ENCODE data around the gene KRT1. TPM values are rescaled to one million over a fixed set of nuclear protein-coding genes. Genes with fewer than 3 reads are reported as not detected.

KRT1 gene
- total and polyA plus RNA-seq, 10 donors, result 0.05 to 2.4 (median 0.67) TPM; not detected in 4

DNA sequence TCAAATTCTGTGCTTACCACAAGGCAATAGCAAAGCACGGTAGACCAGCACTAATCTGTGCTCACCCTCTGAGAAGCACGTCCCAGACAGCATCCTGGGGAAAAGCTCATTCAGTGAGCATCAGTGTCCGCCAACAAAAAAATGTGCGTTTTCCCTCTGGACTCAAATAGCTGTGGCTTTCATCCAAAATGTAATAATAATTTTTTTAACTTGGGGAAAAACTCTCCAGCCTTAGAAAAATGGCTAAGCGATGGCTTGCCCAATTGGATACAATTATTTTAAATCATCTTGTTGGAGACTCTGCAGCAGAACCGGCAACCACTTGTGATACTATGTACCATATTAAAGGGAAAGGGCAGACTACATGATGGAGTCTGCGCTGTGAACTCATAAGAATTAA, 24.3 kb upstream of the KRT1 start:
- 73 to 84% (median 78%) methylated on average over 7 of the region's 7 CpGs for WGBS, 5 donors
- peaks cover 0 to 14% (median 0%) of the 10 kb centered on the region in 7 donors for H3K27me3 ChIP-seq (replicated peaks in 1 of 7)
- no peaks in the 10 kb centered on the region for H3K36me3 ChIP-seq
- H3K27ac ChIP-seq, result no peak overlapping the region
- no peaks in the 10 kb centered on the region for H3K4me1 ChIP-seq
- no peaks in the 10 kb centered on the region for H3K9me3 ChIP-seq
- TF ChIP-seq POLR2A (IDR thresholded peaks at IDR 0.05) (no peak), POLR2AphosphoS5 (IDR thresholded peaks at IDR 0.05) (no peak)
- TF ChIP-seq, protein P1, sequence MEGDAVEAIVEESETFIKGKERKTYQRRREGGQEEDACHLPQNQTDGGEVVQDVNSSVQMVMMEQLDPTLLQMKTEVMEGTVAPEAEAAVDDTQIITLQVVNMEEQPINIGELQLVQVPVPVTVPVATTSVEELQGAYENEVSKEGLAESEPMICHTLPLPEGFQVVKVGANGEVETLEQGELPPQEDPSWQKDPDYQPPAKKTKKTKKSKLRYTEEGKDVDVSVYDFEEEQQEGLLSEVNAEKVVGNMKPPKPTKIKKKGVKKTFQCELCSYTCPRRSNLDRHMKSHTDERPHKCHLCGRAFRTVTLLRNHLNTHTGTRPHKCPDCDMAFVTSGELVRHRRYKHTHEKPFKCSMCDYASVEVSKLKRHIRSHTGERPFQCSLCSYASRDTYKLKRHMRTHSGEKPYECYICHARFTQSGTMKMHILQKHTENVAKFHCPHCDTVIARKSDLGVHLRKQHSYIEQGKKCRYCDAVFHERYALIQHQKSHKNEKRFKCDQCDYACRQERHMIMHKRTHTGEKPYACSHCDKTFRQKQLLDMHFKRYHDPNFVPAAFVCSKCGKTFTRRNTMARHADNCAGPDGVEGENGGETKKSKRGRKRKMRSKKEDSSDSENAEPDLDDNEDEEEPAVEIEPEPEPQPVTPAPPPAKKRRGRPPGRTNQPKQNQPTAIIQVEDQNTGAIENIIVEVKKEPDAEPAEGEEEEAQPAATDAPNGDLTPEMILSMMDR (IDR thresholded peaks at IDR 0.05 in 8 of 11, conservative IDR thresholded peaks at IDR 0.05 in 3 of 11), result no peak
- intact Hi-C loops (cut with DNase I; ENCODE audit: low total_unique reads), result no loop called here
- no peak overlapping the region for H3K4me3 ChIP-seq
- DNase-seq, result no peak

DNA sequence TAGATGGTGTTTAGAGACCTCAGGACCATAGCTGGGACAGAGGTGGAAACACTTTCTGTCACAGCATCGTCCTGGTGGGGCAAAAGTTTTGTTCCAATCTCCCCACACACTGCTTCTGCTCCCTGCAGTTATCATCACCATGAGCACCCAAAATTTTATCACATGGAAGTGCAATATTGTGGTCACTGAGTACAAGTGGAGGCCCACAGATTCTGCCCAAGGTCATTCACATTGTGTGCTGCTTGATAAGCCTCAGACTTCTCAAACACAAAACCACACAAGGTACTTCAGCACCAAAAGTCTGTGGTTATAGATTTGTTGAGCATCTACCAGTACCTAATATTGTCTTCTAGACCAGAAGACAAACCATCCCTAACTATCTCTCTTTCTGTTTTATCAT, 23.7 kb upstream of the KRT1 start:
- Histone ChIP-seq H3K27me3 (replicated peaks in 1 of 7) (peaks cover 0 to 18% (median 0%) of the 10 kb centered on the region in 7 donors), H3K4me1 (no peaks in the 10 kb centered on the region), H3K27ac (no peak overlapping the region), H3K9me3 (no peaks in the 10 kb centered on the region), H3K4me3 (no peak overlapping the region), H3K36me3 (no peaks in the 10 kb centered on the region)
- DNase-seq, result no peak
- 44 to 65% (median 47%) methylated on average over 1 of the region's 1 CpG for WGBS, 5 donors
- TF ChIP-seq POLR2AphosphoS5 (IDR thresholded peaks at IDR 0.05) (no peak), POLR2A (IDR thresholded peaks at IDR 0.05) (no peak)
- TF ChIP-seq, protein P1 (IDR thresholded peaks at IDR 0.05 in 8 of 11, conservative IDR thresholded peaks at IDR 0.05 in 3 of 11), result no peak
- intact Hi-C loops (cut with DNase I; ENCODE audit: low total_unique reads), result no loop called here

DNA sequence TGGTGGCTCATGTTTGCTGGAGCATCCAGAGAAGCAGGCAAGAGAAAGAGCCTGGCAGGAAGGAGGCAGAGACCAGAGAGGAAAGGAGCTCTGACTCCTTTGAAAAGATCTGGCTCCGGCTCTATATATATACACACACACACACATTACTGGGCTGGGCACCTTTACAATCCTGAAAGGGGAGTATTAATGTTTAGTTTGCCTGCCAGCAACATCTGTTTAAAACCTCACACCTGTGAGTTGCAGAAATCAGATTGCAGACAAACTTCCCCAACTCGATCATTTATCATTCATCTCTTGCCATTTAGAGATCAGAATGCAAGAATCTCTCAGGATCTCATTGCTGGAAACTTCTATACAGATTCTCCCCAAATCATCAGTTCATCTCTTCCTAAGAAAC, 23.2 kb upstream of the KRT1 start, which contains the start of gene KRT77:
Gene KRT77 (minus strand): TSS at position 101 of the 400 bp plus-strand sequence. CDS start 90 bp downstream, at position 11.
- H3K27me3 ChIP-seq (replicated peaks in 1 of 7), result peaks cover 0 to 22% (median 0%) of the 10 kb centered on the region in 7 donors
- TF ChIP-seq POLR2A (IDR thresholded peaks at IDR 0.05) (no peak), POLR2AphosphoS5 (IDR thresholded peaks at IDR 0.05) (no peak)
- TF ChIP-seq, protein P1 (IDR thresholded peaks at IDR 0.05 in 8 of 11, conservative IDR thresholded peaks at IDR 0.05 in 3 of 11), result no peak
- no peaks in the 10 kb centered on the region for H3K36me3 ChIP-seq
- H3K4me3 ChIP-seq, result no peak within 1 kb of the TSS
- WGBS, 5 donors, result 60 to 77% (median 70%) methylated on average over 2 of the region's 2 CpGs
- no peak for DNase-seq
- H3K9me3 ChIP-seq, result no peaks in the 10 kb centered on the region
- H3K4me1 ChIP-seq, result no peaks in the 10 kb centered on the region
- H3K27ac ChIP-seq, result no peak within 1 kb of the TSS
- intact Hi-C loops (cut with DNase I; ENCODE audit: low total_unique reads), result no loop called here

DNA sequence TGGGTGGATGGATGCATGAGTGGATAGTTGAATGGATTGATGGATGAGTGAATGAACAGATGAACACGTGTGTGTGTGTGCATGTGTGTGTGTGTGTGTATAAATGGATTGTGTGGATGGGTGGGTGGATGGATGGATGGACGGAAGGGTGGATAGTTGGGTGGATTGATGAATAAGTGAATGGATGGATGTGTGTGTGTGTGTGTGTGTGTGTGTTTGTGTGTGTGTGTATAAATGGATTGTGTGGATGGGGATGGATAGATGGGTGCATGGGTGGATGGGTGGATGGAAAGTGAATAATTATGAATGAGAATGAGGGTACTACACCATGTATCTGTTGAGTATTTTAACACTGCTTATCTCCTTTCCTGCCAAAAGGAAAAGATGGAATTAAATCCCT, 22.1 kb upstream of the KRT1 start:
- 81 to 89% (median 88%) methylated on average over 2 of the region's 2 CpGs for WGBS, 5 donors
- no peak for TF ChIP-seq POLR2AphosphoS5 (IDR thresholded peaks at IDR 0.05)
- TF ChIP-seq POLR2A (IDR thresholded peaks at IDR 0.05), result no peak
- TF ChIP-seq, protein P1 (IDR thresholded peaks at IDR 0.05 in 8 of 11, conservative IDR thresholded peaks at IDR 0.05 in 3 of 11), result no peak
- Histone ChIP-seq H3K4me3 (no peak overlapping the region), H3K9me3 (no peaks in the 10 kb centered on the region), H3K4me1 (no peaks in the 10 kb centered on the region), H3K27me3 (replicated peaks in 1 of 7) (peaks cover 0 to 28% (median 0%) of the 10 kb centered on the region in 7 donors), H3K36me3 (no peaks in the 10 kb centered on the region), H3K27ac (no peak overlapping the region)
- no peak for DNase-seq
- intact Hi-C loops (cut with DNase I; ENCODE audit: low total_unique reads), result no loop called here
